ENCODE results near the gene ALDH1L1. TPM values are rescaled to one million over a fixed set of nuclear protein-coding genes. Genes with fewer than 3 reads are reported as not detected.

ALDH1L1 gene
- total RNA-seq, 1 donor from 2014 or later: 3.3 TPM

GRCh38 chr3:126191246-126191645, 10.9 kb upstream of the ALDH1L1 start:
- intact Hi-C loops (cut with DNase I): no loop called here
- DNase-seq: no peak
- ATAC-seq: no peak

GRCh38 chr3:126187920-126188319, 7.5 kb upstream of the ALDH1L1 start:
- H3K27ac ChIP-seq: no peak overlapping the region

More at GRCh38 chr3:126191246-126191645, 10.9 kb upstream of the ALDH1L1 start:
- Histone ChIP-seq H3K27ac (no peak overlapping the region), H3K27me3 (no peaks in the 10 kb centered on the region), H3K4me1 (no peaks in the 10 kb centered on the region), H3K9me3 (no peaks in the 10 kb centered on the region), H3K36me3 (no peaks in the 10 kb centered on the region), H3K4me3 (no peak overlapping the region)
- TF ChIP-seq CTCF (IDR thresholded peaks at IDR 0.05): no peak

GRCh38 chr3:126186749-126187148, 6.4 kb upstream of the ALDH1L1 start:
- DNase-seq: no peak
- no peaks in the 10 kb centered on the region for H3K36me3 ChIP-seq
- no peaks in the 10 kb centered on the region for H3K4me1 ChIP-seq
- H3K27ac ChIP-seq: no peak overlapping the region
- H3K4me3 ChIP-seq: no peak overlapping the region
- ATAC-seq: no peak
- H3K27me3 ChIP-seq: no peaks in the 10 kb centered on the region
- intact Hi-C loops (cut with DNase I): no loop called here
- no peak for TF ChIP-seq CTCF (IDR thresholded peaks at IDR 0.05)
- H3K9me3 ChIP-seq: no peaks in the 10 kb centered on the region

More at GRCh38 chr3:126187920-126188319, 7.5 kb upstream of the ALDH1L1 start:
- ATAC-seq (no peak), DNase-seq (no peak)
- Histone ChIP-seq H3K4me1 (no peaks in the 10 kb centered on the region), H3K36me3 (no peaks in the 10 kb centered on the region), H3K9me3 (no peaks in the 10 kb centered on the region), H3K4me3 (no peak overlapping the region), H3K27me3 (no peaks in the 10 kb centered on the region)
- TF ChIP-seq CTCF (IDR thresholded peaks at IDR 0.05): no peak
- intact Hi-C loops (cut with DNase I): no loop called here

GRCh38 chr3:126186271-126186670, 5.9 kb upstream of the ALDH1L1 start:
- H3K27me3 ChIP-seq: no peaks in the 10 kb centered on the region
- H3K36me3 ChIP-seq: no peaks in the 10 kb centered on the region
- no peaks in the 10 kb centered on the region for H3K9me3 ChIP-seq
- no peak overlapping the region for H3K27ac ChIP-seq
- no peak overlapping the region for H3K4me3 ChIP-seq
- intact Hi-C loops (cut with DNase I): no loop called here
- H3K4me1 ChIP-seq: no peaks in the 10 kb centered on the region
- TF ChIP-seq CTCF (IDR thresholded peaks at IDR 0.05): no peak
- peak; percentile 15 for ATAC-seq
- DNase-seq: no peak

GRCh38 chr3:126184465-126185000, 4.1 kb upstream of the ALDH1L1 start:
- H3K36me3 ChIP-seq: no peaks in the 10 kb centered on the region
- intact Hi-C loops (cut with DNase I): no loop called here
- TF ChIP-seq CTCF (IDR thresholded peaks at IDR 0.05): no peak

GRCh38 chr3:126181398-126181725, 976 bp upstream of the ALDH1L1 start:
- H3K27me3 ChIP-seq: peaks cover 21% of the 10 kb centered on the region

More at GRCh38 chr3:126184465-126185000, 4.1 kb upstream of the ALDH1L1 start:
- Histone ChIP-seq H3K4me1 (peaks cover 6% of the 10 kb centered on the region), H3K27ac (no peak overlapping the region), H3K4me3 (no peak overlapping the region), H3K27me3 (peaks cover 13% of the 10 kb centered on the region), H3K9me3 (no peaks in the 10 kb centered on the region)
- ATAC-seq: no peak
- DNase-seq: no peak

More at GRCh38 chr3:126181398-126181725, 976 bp upstream of the ALDH1L1 start:
- Histone ChIP-seq H3K4me3 (peak overlapping the region; percentile 51), H3K4me1 (peaks cover 6% of the 10 kb centered on the region), H3K36me3 (no peaks in the 10 kb centered on the region), H3K27ac (no peak overlapping the region), H3K9me3 (no peaks in the 10 kb centered on the region)
- DNase-seq (no peak), ATAC-seq (no peak)
- intact Hi-C loops (cut with DNase I): no loop called here
- TF ChIP-seq CTCF (IDR thresholded peaks at IDR 0.05): no peak
